NOMO-1 treated with dmso at 0.1 percent for 144 hours (cell line): Measurements from ENCODE around the gene DOCK8.

Experiments used
- DNase-seq: peaks from one replicate; lab custom pipeline; 2025; ENCODE audit not compliant: unreplicated experiment; lab: John Stamatoyannopoulos, UW

DOCK8 gene

DNA sequence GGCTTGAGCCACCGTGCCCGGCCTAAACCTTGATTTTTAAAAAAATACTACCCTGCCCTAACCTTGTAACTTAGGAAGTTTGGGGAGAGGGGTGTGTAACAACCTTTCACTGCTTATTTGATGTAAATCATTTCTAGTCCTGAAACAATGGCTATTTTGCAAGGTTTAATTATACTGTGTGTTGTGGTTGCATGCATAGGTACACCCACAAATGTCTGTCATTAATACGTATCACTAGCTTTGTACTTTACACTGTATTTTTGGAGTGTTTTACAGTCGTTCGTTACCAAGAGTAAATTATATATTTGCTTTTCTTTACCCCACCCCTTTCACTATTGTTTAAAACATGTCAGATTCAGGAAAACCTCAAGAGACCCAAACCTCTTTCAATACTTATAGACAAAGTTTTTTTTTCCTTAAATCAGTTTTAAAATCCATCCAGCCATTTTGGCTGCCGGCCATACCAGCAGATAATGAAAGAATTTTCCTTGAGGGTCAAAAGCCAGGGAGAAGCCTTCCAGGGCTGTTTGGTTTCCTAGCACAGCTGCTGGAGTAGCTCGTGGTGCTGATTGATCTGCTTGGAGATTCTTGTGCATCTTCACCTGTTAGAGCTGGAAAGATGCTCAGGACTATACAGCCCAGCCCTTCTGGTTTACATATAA, 50.7 kb downstream of the DOCK8 start:
- no peak for DNase-seq

DNA sequence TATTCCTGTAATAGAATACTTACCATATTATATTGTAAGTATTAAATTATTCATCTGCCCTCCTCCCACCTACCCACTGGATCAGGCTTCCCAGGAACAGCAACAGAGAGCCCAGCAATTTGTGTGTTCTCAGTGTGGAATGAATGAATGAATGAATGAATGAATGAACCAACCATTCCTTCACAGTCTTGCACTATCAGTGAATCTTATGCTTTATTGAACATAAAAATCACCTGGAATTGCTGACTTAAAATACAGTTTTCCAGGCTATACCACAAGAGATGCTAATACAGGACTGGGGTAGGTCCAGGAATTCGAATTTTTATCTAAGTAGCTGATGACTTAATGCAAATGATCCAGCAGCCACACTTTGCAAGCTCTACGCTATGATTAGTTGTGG, 51.6 kb downstream of the DOCK8 start:
- DNase-seq, result no peak

- DNase-seq, result no peak
These were observed 54.0 kb downstream of the DOCK8 start for GRCh38 chr9:268616-269015.

- DNase-seq, result no peak
These were observed 54.5 kb downstream of the DOCK8 start for GRCh38 chr9:269081-269711.

DNA sequence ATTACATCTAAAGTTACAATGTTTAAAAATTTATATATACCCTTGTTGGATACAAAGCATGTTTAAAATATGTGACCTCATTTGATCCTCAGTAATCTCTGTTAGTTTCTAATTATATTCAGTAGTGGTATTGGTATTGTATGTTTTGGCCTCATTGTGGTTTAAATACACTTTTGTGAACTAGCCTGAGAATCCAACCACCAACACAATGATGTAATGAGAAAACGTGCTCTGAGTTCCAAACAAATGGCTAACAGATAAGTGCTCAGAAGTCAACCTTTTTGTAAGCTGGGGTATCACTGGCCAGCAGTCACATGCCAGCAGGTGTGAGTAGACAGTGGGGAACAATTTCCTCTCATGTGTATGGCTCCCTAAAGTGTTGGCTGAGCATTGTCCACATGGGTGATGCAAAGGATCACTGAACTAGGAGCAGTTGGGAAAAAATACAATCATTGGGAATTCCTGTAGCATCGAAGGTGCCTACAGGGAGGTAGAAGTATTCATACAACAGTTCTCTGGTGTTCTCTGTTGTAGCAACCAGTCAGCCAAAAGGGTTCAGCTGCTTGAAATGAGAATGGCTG, 56.1 kb downstream of the DOCK8 start:
- DNase-seq, result no peak

DNA sequence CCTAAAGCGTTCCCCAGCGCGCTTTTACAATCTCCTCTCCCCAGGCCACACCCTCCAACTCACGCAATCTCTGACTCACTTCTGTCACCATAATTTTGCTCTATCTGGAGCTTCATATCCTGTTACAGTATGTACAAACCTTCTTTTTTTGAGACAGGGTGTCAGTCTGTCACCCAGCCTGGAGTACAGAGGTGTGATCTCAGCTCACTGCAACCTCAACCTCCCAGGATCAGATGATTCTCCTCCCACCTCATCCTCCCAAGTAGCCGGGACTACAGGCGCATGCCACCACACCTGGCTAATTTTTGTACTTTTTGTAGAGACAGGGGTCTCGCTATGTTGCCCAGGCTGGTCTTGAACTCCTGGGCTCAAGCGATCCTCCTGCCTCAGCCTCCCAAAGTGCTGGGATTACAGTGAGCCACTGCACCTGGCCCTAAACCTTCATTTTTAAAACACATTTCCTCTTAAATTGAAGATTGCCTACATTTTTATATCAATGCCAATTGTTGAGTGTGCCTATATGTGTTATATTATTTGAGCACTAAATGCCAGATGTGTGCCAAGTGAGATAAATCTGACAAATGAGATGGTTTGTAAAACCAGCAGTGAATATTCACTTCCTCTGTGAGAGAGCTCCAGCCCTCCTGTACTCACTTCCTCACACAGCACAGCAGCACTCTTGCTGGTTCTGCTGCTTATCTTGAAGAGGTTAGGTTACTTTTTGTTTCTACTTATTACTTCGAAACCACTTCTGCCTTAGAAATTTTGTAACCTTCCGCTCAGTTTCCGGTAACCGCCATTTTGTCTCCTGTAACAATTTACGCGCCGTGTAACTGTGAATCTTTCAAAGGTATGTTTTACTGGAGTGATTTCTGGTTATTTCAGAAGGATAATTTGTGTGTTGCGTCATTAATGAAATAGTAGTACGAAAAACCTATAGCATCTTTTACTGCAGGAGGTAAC, 57.9 kb downstream of the DOCK8 start:
- peak; percentile 87 for DNase-seq

DNA sequence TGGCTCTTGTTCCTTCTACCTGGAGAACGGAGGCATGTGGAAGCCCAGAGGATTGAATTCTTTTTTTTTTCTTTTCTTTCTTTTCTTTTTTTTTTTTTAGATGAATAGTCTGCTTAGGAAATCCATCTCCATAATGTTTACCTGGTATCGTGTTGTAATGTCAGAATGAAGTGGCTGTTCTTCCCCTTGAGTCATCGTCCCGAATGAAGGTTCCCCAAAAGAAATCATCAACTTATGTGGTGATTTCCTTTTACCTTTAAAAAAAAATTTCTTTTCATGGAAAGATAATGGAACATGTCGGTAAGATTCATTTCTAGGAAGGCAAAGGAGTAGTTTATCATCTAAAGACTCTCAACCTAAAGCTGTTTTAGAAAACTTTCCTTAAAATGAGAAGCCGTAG, 59.7 kb downstream of the DOCK8 start:
- DNase-seq, result no peak

GRCh38 chr9:277601-278295, 63.1 kb downstream of the DOCK8 start:
- DNase-seq, result no peak

- no peak for DNase-seq
These were observed 64.0 kb downstream of the DOCK8 start for GRCh38 chr9:278651-279050.

GRCh38 chr9:279674-280073, 65.0 kb downstream of the DOCK8 start:
- no peak for DNase-seq

DNA sequence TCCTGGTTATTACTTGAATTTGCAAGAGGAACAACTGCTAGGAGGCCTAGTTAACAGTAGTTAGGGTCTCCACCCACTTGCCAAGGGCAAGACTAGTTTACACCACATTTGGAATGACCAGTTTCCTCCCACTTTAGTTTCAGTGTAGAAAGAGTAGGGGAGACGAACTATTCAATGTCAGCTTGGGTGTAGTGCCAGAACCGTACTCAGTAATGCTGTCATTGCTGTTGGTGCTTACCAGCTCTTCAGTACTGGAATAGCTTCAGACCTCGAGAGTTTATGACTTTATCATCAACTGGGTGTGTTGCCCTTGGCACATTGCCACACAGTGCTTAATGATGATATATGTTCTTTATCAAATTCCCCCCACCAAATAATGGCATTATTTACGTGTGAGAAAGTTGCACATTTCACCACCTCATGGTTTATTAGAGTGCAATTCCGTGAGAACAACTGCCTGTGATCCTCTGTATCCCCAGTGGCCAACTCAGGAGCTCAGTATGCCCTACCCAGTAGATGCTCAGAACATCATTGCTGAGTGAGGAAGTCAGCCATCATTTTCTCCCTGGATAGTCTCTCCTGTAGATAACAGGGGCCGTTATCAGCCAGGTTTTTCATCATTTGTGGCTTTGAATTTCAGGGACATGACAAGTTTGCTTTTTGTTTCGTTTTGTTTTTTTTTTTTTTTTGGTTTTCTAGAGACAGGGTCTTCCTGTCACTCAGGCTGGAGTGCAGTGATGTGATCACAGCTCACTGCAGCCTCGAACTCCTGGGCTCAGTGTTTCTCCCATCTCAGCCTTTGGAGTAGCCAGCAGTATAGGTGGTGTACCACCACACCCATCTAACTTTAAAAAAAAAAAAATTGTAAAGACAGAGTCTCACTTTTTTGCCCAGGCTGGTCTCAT, 67.3 kb downstream of the DOCK8 start:
- no peak for DNase-seq

- no peak for DNase-seq
These were observed 71.5 kb downstream of the DOCK8 start for GRCh38 chr9:286071-286740.

- DNase-seq, result no peak
These were observed 74.5 kb downstream of the DOCK8 start for GRCh38 chr9:289121-289520.

DNA sequence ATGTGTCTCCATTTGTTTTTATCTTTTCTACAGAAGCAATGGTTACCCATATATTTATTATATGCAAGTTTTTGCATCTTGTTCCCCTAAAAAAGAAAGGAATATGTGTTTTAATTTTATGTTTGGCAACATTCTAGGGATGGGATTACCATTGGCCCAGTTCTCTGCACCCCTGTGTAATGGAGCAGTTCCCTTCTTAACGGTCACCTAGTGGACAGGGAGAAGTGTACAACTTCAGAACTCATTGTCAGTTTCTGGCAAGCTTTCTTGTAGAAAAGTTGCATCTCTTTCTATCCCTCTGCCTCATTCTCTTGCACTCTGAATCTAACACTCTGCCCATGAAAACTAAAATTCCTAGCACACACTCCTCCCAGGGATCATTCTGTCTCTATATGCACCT, 78.2 kb downstream of the DOCK8 start:
- no peak for DNase-seq

DNA sequence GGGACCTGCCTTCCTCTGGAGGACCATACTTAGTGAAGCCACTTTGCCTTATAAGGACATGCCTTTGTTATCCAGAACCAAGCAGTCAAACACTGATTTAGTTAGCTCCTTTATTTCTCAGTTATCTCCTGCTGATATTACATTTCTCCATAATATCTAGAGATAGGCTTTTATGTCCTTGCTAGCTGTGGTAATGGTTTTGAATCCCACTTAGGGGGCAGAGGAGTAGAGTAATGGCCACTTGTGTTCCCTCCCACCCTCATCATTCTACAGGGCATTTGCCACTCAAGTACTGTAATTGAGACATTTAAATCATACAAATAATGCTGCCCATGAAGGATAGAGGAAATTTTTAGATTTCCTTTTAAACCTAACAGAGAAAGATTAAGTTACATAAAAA, 80.9 kb downstream of the DOCK8 start:
- no peak for DNase-seq

DNA sequence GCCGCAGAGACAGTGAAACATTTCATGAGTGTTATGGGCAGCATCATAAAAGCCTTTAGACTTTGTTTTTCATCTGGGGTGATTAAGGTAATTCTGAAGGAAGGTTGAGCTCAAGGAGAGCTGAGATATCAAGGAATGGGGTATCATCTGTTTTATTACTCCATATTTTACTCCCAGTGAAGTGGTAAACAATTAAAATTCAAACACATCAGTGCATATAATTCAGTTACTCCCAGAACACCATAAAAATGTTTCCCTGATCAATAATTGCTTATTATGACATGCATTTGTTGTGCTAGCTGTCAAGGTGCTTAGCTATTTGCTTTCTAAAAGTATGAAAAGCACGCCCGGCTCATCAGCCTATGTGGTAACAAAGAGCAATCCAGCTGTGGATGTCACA, 81.7 kb downstream of the DOCK8 start:
- no peak for DNase-seq

- peak; percentile 81 for DNase-seq
These were observed 82.7 kb downstream of the DOCK8 start for GRCh38 chr9:297104-297972.

DNA sequence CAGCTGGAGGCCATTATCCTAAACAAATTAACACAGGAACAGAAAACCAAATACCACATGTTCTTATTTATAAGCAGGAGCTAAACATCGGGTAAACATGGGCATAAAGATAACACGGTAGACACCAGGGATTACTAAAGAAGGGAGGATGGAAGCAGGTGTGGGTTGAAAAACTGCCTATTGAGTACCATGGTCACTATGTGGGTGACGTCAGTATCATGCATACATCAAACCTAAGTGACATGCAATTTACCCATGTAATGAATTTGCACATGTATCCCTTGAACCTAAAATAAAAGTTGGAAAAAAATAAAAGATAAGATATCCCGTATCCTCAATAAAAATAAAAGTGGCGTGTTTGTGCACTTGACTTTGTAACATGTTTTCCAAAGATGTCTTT, 88.8 kb downstream of the DOCK8 start:
- DNase-seq, result no peak
